PC-3 (cell line): ENCODE results near the gene SAP30. TPM values are rescaled to one million over a fixed set of nuclear protein-coding genes. Genes with fewer than 3 reads are reported as not detected.

Experiments used
- ATAC-seq: fragments of 200-7000 bp; cut with Tn5 transposase; 2 replicates; pipeline ENCODE4 v1.9.1; 2020; ENCODE audit warnings: mild to moderate bottlenecking, moderate library complexity
- BruUV-seq: library from RNA; stranded (reverse); fragments of 400-500 nt; replicated peaks from 2 replicates; lab custom pipeline; 2021; lab: Mats Ljungman, UMichigan
- CTCF ChIA-PET: fragments of 300-600 bp; sonication (Branson Sonifier 250); formaldehyde crosslinking; loops from one replicate; lab custom pipeline; 2022; ENCODE audit warnings: antibody characterized with exemption; lab: Charles Lee
- POLR2A ChIA-PET: fragments of 300-600 bp; sonication (Branson Sonifier 250); formaldehyde crosslinking; loops from one replicate; lab custom pipeline; 2022; ENCODE audit warnings: antibody characterized with exemption; ENCODE audit not compliant: unreplicated experiment; lab: Charles Lee
- DNase-seq: peaks from one replicate; pipeline ENCODE4 v3.0.0-alpha.2; 2015
- H2AFZ ChIP-seq: fragments of 300-600 bp; sonication (generic); 2 replicates; pipeline ENCODE4 v1.6.0; 2016; ENCODE audit warnings: antibody characterized with exemption, low read length
- H3F3A ChIP-seq: fragments of 300-600 bp; sonication (generic); one replicate; pipeline ENCODE4 v1.6.0; 2017; ENCODE audit warnings: antibody characterized with exemption, low read length, control low read depth, mild to moderate bottlenecking; ENCODE audit not compliant: unreplicated experiment
- H3K27ac ChIP-seq: fragments of 300-600 bp; sonication (generic); 2 replicates; pipeline ENCODE4 v1.5.1; 2016; ENCODE audit warnings: mild to moderate bottlenecking, low read length
- H3K27me3 ChIP-seq: fragments of 300-600 bp; sonication (generic); 2 replicates; pipeline ENCODE4 v1.6.1; 2016; ENCODE audit warnings: low read length, mixed read lengths
- H3K36me3 ChIP-seq: fragments of 300-600 bp; sonication (generic); 2 replicates; pipeline ENCODE4 v1.6.1; 2016; ENCODE audit warnings: low read depth, mixed run types, low read length, mixed read lengths
- H3K4me1 ChIP-seq: fragments of 300-600 bp; sonication (generic); 2 replicates; pipeline ENCODE4 v1.5.1; 2016; ENCODE audit warnings: low read length; ENCODE audit not compliant: insufficient read depth
- H3K4me2 ChIP-seq: fragments of 300-600 bp; sonication (generic); 2 replicates; pipeline ENCODE4 v1.6.0; 2016; ENCODE audit warnings: low read length
- H3K4me3 ChIP-seq: fragments of 300-600 bp; sonication (generic); 2 replicates; pipeline ENCODE4 v1.5.1; 2016; ENCODE audit warnings: mild to moderate bottlenecking, low read length, mixed read lengths
- H3K79me2 ChIP-seq: fragments of 300-600 bp; sonication (generic); 2 replicates; pipeline ENCODE4 v1.6.1; 2017; ENCODE audit warnings: low read length, mixed read lengths
- H3K9ac ChIP-seq: fragments of 300-600 bp; sonication (generic); 2 replicates; pipeline ENCODE4 v1.6.0; 2016; ENCODE audit warnings: mild to moderate bottlenecking, low read length
- H3K9me2 ChIP-seq: fragments of 300-600 bp; sonication (generic); replicated peaks from 2 replicates; pipeline ENCODE4 v1.6.1; 2016; ENCODE audit warnings: mixed run types, low read length, mixed read lengths
- H3K9me3 ChIP-seq: fragments of 300-600 bp; sonication (generic); 2 replicates; pipeline ENCODE4 v1.6.1; 2016; ENCODE audit warnings: low read length, mixed read lengths
- H4K20me1 ChIP-seq: fragments of 300-600 bp; sonication (generic); 2 replicates; pipeline ENCODE4 v1.6.1; 2016; ENCODE audit warnings: low read length, mixed read lengths
- CTCF ChIP-seq: fragments of 300-600 bp; sonication (generic); conservative IDR thresholded peaks from 2 replicates; pipeline ENCODE4 v1.5.1; 2017; ENCODE audit warnings: antibody characterized with exemption, low read depth, mild to moderate bottlenecking, low read length
- EZH2 ChIP-seq: fragments of 300-600 bp; sonication (generic); IDR thresholded peaks from one replicate; pipeline ENCODE4 v1.6.1; 2017; ENCODE audit warnings: antibody characterized with exemption, mild to moderate bottlenecking, low read length; ENCODE audit not compliant: unreplicated experiment
- EZH2phosphoT487 ChIP-seq: fragments of 300-600 bp; sonication (generic); IDR thresholded peaks from 2 replicates; pipeline ENCODE4 v1.6.1; 2018; ENCODE audit warnings: mild to moderate bottlenecking, antibody characterized with exemption, low read length, borderline replicate concordance
- intact Hi-C: fragments of 100-400 bp; cut with micrococcal nuclease; formaldehyde crosslinking; loops from 2 replicates; pipeline ENCODE4 v1.9.0; 2023
- total RNA-seq: library from RNA; depleted of rRNA; stranded (reverse); fragments of >200 nt; gene quantifications from 2 replicates; pipeline ENCODE4 v1.2.3, GENCODE V29; 2014

Gene SAP30
- total RNA-seq, 1 experiment from 2014 or later: 38.8 TPM

- POLR2A ChIA-PET: interaction anchor here (0.5 to 1.4 kb wide), 5 partner anchors 35 to 988 kb away, joined by 3 to 52 read pairs (median 4); partner anchors contain the start of gene HMGB2
- Histone ChIP-seq H2AFZ (peak overlapping the region; percentile 90), H3F3A (no peaks in the 10 kb centered on the region), H3K27me3 (no peaks in the 10 kb centered on the region), H4K20me1 (0 out of 2 replicates have a peak, but pooled peaks cover 4% of the 10 kb centered on the region), H3K4me2 (peak overlapping the region; percentile 90), H3K9me3 (no peaks in the 10 kb centered on the region), H3K4me3 (peak overlapping the region; percentile 90), H3K9me2 (no peaks in the 10 kb centered on the region), H3K36me3 (no peaks in the 10 kb centered on the region), H3K27ac (peak overlapping the region; percentile 59), H3K4me1 (peaks cover 18% of the 10 kb centered on the region), H3K9ac (peak overlapping the region; percentile 69), H3K79me2 (peaks cover 34% of the 10 kb centered on the region)
- intact Hi-C loops: no loop called here
- ATAC-seq (peak; percentile 5), DNase-seq (no peak)
- TF ChIP-seq CTCF (no peak), EZH2phosphoT487 (no peak), EZH2 (no peak)
- CTCF ChIA-PET: interaction anchor here (0.6 to 1.0 kb wide), 2 partner anchors 36 to 68 kb away, joined by 3 to 4 read pairs; partner anchors contain the start of gene HMGB2
- BruUV-seq: TSS peak; percentile 39
Measured at GRCh38 chr4:173370130-173370476, 651 bp upstream of the SAP30 start.

GRCh38 chr4:173371292-173372192, 788 bp downstream of the SAP30 start:
- Histone ChIP-seq H3K4me3 (peak overlapping the region; percentile 90), H3K27ac (no peak overlapping the region), H3K27me3 (no peaks in the 10 kb centered on the region), H3K9ac (peak overlapping the region; percentile 54), H3K79me2 (peaks cover 34% of the 10 kb centered on the region), H3K4me2 (peak overlapping the region; percentile 92), H3K36me3 (no peaks in the 10 kb centered on the region), H2AFZ (peak overlapping the region; percentile 92), H3F3A (no peaks in the 10 kb centered on the region), H4K20me1 (0 out of 2 replicates have a peak, but pooled peaks cover 4% of the 10 kb centered on the region), H3K4me1 (peaks cover 18% of the 10 kb centered on the region), H3K9me2 (no peaks in the 10 kb centered on the region), H3K9me3 (no peaks in the 10 kb centered on the region)
- DNase-seq (peak; percentile 58), ATAC-seq (peak; percentile 14)
- POLR2A ChIA-PET: interaction anchor here (1.4 kb wide), 1 partner anchor 37 kb away, joined by 52 read pairs; the partner anchor contains the start of gene HMGB2
- CTCF ChIA-PET: interaction anchor here (0.5 to 1.0 kb wide), 4 partner anchors 70 to 646 kb away, joined by 3 to 10 read pairs (median 4); no protein-coding TSS in a partner anchor
- BruUV-seq: no TSS peak
- TF ChIP-seq EZH2 (no peak), CTCF (no peak), EZH2phosphoT487 (no peak)
- intact Hi-C loops: no loop called here
